ENCODE data around the gene GLIS1.
A peak's percentile ranks its signal among the peaks of the same experiment; 100 is the strongest.

The GLIS1 gene

DNA sequence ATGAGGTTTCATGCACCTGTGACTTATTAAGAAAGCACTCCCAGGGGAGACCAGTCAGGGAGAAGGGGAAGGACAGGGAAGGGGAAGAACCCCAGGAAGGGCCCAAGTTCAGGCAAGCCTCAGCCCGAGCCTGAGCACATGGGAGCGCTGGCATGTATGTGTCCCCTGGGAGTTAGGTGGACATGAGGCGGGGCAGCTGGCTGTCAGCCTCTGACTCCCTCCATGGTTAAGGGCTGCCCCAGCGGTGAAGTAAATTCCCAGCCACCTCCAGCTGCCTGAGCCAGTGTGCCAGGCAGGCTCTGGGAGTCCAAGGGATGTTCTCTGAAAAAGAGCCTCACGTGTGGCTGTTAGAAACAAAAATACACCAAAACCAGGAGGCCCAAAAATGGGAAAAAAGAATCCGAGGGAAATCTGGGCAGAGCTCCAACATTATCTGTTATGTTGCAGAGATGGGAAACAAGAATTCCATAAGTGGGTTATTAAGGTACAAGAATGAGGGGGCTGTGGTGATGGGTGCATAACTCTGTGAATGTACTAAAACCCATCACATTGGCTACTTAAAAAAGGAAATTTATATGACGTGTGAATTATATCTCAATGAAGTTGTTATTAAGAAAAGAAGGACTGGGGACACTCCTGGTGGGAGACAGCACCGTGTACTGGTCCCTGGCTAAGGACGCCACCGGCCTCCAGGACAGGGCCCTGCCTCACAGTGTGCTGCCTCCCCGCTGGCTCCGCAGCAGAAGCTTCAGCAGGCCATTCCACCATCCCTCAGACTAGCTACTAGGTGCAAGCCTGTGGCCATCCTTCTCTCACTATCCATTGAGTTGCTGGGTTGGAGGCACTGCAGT lies 261.1 kb downstream of the GLIS1 start:
- peak; percentile 44 to 69 for DNase-seq

- no peak for DNase-seq
Measured at GRCh38 chr1:53476579-53476978, 262.4 kb downstream of the GLIS1 start.

- no peak for DNase-seq
Measured at GRCh38 chr1:53475664-53476063, 263.3 kb downstream of the GLIS1 start.

DNA sequence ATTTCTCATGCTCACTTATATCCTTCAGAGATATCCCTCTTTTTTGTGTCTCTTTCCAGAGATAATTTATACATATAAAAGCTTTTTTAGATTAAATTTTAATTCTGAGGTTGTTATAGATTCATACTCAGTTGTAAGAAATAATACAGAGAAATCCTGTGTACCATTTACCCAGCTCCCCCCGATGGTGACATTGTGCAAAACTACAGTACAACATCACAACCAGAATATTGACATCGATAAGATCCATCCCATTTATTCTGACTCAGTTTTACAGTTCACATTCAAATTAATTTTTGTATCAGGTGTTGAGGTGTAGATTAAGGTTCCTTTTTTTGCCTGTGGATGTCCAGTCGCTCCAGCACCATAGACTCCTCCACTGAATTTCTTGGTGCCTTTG lies 265.5 kb downstream of the GLIS1 start:
- no peak for DNase-seq

GRCh38 chr1:53471000-53471399 lies 268.0 kb downstream of the GLIS1 start:
- no peak for DNase-seq

DNA sequence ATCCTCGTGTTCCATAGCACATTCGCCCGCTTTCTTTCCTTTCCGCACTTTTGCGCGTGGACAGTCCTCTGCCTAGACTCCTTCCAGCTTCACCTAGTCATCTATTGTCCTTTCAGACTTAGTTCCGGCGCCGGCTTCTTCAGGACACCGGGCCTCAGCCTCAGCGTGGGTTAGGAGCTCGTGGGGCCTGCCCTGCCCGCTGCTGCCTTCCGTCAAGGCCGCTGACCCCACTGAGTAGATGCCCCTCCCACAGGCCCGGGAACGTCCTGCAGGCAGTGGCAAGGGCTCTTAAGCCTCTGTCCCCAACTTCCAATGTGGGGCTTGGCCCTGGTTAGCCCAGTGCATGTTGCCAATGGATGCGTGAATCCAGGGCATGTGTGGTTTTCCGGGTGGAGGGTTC lies 268.4 kb downstream of the GLIS1 start:
- DNase-seq = no peak

DNA sequence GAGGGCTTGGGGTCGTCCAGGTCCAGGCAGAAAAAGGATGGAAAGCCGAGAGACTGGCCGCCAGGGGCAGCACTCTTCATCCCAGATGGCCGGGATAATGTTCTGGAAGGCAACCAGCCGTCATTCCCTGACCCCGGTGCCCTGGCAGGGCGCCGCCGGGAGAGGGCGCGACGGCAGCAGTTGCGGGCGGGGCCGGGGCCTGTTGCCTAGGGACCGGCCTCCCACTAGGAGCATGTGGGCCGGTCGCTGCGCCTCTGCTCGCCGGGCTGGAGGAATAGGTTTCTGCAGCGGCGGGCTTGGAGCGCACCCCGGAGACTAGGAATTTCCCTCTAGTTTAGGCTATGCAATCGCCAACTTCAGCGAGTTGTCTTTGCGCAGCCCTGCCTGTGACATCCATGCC lies 268.8 kb downstream of the GLIS1 start:
- peak; percentile 54 to 75 for DNase-seq

DNA sequence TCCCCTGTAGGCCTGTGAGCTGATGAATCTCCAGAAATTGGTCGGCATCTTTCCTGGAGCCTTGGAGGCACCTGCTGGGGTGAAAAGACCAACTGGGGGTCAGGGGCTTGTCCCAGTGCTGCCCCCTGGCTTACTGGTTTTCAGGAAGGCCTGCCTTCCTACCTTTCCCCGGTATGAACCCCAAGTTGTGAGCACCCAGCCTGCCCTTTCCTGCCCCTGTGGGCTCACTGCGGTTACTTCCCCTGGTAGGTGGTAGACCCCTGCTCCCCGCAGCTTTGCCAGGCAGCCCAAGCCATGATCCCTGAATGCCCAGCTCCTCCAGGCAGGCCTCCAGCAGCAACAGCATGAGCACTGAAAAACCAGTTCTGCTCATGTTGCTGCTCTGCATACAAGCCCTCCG lies 269.6 kb downstream of the GLIS1 start:
- no peak for DNase-seq

- no peak for DNase-seq
Measured at GRCh38 chr1:53468374-53468773, 270.6 kb downstream of the GLIS1 start.

- DNase-seq = no peak
Measured at GRCh38 chr1:53467391-53467790, 271.6 kb downstream of the GLIS1 start.

- DNase-seq = peak; percentile 48 to 89
Measured at GRCh38 chr1:53465023-53465957, 273.7 kb downstream of the GLIS1 start.

DNA sequence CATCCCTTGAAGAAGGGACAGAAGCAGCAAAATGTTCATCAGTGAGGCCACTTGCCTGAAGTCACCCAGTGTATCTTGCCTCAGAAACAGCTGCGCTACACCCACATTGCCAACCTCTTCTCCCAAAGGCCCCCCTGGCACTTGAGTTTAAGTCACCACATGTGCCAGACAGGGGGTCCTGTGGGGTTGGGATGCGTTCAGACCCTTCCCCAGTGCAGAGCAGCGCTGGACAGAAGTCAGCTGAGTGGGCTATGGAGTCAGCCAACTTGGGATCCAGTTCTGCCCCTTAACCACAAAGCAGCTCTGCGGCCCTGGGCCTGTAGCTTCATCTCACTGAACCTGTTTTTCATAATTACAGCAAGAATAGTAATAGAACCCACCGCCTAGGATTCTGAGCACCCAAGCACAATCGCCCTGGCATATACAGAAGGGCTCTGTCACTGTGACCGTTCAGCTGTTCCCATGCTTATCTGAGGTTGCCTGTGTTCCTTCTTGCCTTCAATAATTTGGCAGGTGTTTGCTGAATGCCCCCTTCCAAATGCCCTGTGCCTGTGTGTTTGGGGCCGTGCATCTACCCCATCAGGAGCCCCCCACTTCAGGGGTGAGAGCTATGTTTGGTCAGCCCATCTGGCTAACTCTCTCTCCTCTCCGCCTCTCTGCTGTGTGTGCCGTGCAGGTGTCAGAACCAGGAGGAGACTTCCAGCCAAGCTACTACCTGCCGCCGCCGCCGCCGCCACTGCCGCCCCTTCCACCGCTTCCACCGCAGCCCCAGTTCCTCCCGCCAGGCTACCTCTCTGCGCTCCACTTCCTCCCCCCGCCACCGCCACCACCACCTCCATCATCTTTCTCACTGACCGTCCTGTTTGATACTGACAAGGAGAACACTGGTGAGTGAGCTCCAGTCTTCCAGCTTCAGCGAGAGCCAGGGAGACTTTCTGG lies 274.7 kb downstream of the GLIS1 start:
- DNase-seq = no peak

- peak in 1 of 2 experiments; percentile 75 for DNase-seq
Measured at GRCh38 chr1:53462769-53463501, 276.0 kb downstream of the GLIS1 start.

- no peak for DNase-seq
Measured at GRCh38 chr1:53462193-53462592, 276.8 kb downstream of the GLIS1 start.

- no peak for DNase-seq
Measured at GRCh38 chr1:53461323-53462044, 277.5 kb downstream of the GLIS1 start.

- DNase-seq = no peak
Measured at GRCh38 chr1:53460666-53461322, 278.2 kb downstream of the GLIS1 start.

GRCh38 chr1:53460211-53460634 lies 278.7 kb downstream of the GLIS1 start:
- DNase-seq = no peak

- DNase-seq = no peak
Measured at GRCh38 chr1:53459321-53460175, 279.4 kb downstream of the GLIS1 start, which contains the start of gene DMRTB1. TSS of gene DMRTB1 (plus strand) at chr1:53459399. CDS start at chr1:53459454, 55 bp downstream.

GRCh38 chr1:53458634-53459033 lies 280.3 kb downstream of the GLIS1 start:
- no peak for DNase-seq

Measured in NCI-H524 (cell line).